ENCODE results near the gene ATP6V1B1.

- TF ChIP-seq CTCF (conservative IDR thresholded peaks at IDR 0.05; ENCODE audit: low read length): no peak
- TF ChIP-seq EZH2phosphoT487 (IDR thresholded peaks at IDR 0.05; ENCODE audit: borderline replicate concordance): no peak
Observed at GRCh38 chr2:70928366-70928765, 7.3 kb upstream of the ATP6V1B1 start.

Data from Loucy (cell line).